Fibroblast of lung (primary cell): ENCODE results near the gene CEP290. TPM values are rescaled to one million over a fixed set of nuclear protein-coding genes. Genes with fewer than 3 reads are reported as not detected.

Source experiments
- DNase-seq, 2 donors: peaks; one replicate each; pipeline versions ENCODE4 v3.0.0 to v3.0.0-alpha.2; 2010; ENCODE audit warnings: low read depth in 2 of 2
- H2AFZ ChIP-seq: 2 replicates; pipeline ENCODE4 v1.5.1; 2012; ENCODE audit warnings: low read length, control low read depth, inconsistent platforms
- H3K27ac ChIP-seq: 2 replicates; pipeline ENCODE4 v1.5.1; 2011; ENCODE audit warnings: low read length, control low read depth; ENCODE audit not compliant: insufficient read depth
- H3K27me3 ChIP-seq: 2 replicates; pipeline ENCODE4 v1.5.1; 2011; ENCODE audit warnings: mild to moderate bottlenecking, low read length; ENCODE audit not compliant: control insufficient read depth, insufficient read depth
- H3K36me3 ChIP-seq: 2 replicates; pipeline ENCODE4 v1.5.1; 2011; ENCODE audit warnings: low read length; ENCODE audit not compliant: control insufficient read depth, insufficient read depth
- H3K4me1 ChIP-seq: 2 replicates; pipeline ENCODE4 v1.5.1; 2011; ENCODE audit warnings: low read length; ENCODE audit not compliant: control insufficient read depth, insufficient read depth; ENCODE audit errors: extremely low read depth
- H3K4me2 ChIP-seq: 2 replicates; pipeline ENCODE4 v1.5.1; 2011; ENCODE audit warnings: low read length, control low read depth; ENCODE audit not compliant: insufficient read depth; ENCODE audit errors: extremely low read depth
- H3K4me3 ChIP-seq, 4 experiments: fragments of 200-600 bp in 1 of 4; sonication (generic) in 1 of 4; replicated peaks in 1 of 4; 2 replicates each; pipeline ENCODE4 v1.5.1; 2011 to 2016; ENCODE audit warnings: low read length in 4 of 4, low read depth in 3 of 4, mild to moderate bottlenecking in 3 of 4, control low read depth in 2 of 4, inconsistent platforms in 1 of 4, mixed read lengths in 1 of 4; ENCODE audit not compliant: insufficient read depth in 1 of 4; ENCODE audit errors: control extremely low read depth in 1 of 4
- H3K79me2 ChIP-seq: 2 replicates; pipeline ENCODE4 v1.5.1; 2012; ENCODE audit warnings: mild to moderate bottlenecking, low read length, inconsistent platforms; ENCODE audit not compliant: control insufficient read depth, insufficient read depth
- H3K9ac ChIP-seq: 2 replicates; pipeline ENCODE4 v1.5.1; 2011; ENCODE audit warnings: mild to moderate bottlenecking, low read length, control low read depth; ENCODE audit not compliant: insufficient read depth
- H3K9me3 ChIP-seq: 2 replicates; pipeline ENCODE4 v1.5.1; 2012; ENCODE audit warnings: low read depth, low read length; ENCODE audit not compliant: control insufficient read depth, insufficient read depth
- H4K20me1 ChIP-seq: 2 replicates; pipeline ENCODE4 v1.5.1; 2011; ENCODE audit warnings: low read length; ENCODE audit not compliant: control insufficient read depth, insufficient read depth; ENCODE audit errors: extremely low read depth
- CTCF ChIP-seq, 2 donors: IDR thresholded peaks in 1 of 2; conservative IDR thresholded peaks in 1 of 2; 1 replicate in 1 of 2; 2 replicates in 1 of 2; pipeline ENCODE4 v1.5.1; 2011 to 2012; ENCODE audit warnings: low read length in 2 of 2, control low read depth in 1 of 2, inconsistent platforms in 1 of 2, low read depth in 1 of 2, mild to moderate bottlenecking in 1 of 2
- EZH2 ChIP-seq: IDR thresholded peaks from 2 replicates; pipeline ENCODE4 v1.5.1; 2012; ENCODE audit warnings: low read length, control low read depth, mild to moderate bottlenecking; ENCODE audit errors: missing control alignments
- polyA plus RNA-seq, 2 donors: library from polyadenylated mRNA; depleted of rRNA in 1 of 2; stranded (reverse) in 1 of 2; unstranded in 1 of 2; fragments of >200 nt; gene quantifications; 2 replicates each; pipeline ENCODE4 v1.2.1, GENCODE V29; 2011 to 2012; ENCODE audit warnings: missing spikeins in 1 of 2
- total RNA-seq: library from RNA; depleted of rRNA; stranded (reverse); fragments of >200 nt; gene quantifications from 2 replicates; pipeline ENCODE4 v1.2.1, GENCODE V29; 2014

Gene CEP290
- total and polyA plus RNA-seq, 2 donors (not counting 1 experiment from before 2014, with no cell fraction given): 8.0 to 12.6 TPM

- Histone ChIP-seq H3K4me3 (no peak overlapping the region), H3K9me3 (no peaks in the 10 kb centered on the region), H3K9ac (no peak overlapping the region), H3K27me3 (no peaks in the 10 kb centered on the region), H2AFZ (no peak overlapping the region), H3K4me1 (no peaks in the 10 kb centered on the region), H3K79me2 (no peaks in the 10 kb centered on the region), H3K36me3 (no peaks in the 10 kb centered on the region), H3K4me2 (no peak overlapping the region), H4K20me1 (no peaks in the 10 kb centered on the region), H3K27ac (no peak overlapping the region)
- no peak for TF ChIP-seq CTCF (conservative IDR thresholded peaks at IDR 0.05 in 1 of 2, IDR thresholded peaks at IDR 0.05 in 1 of 2; ENCODE audit: low read depth in 1 of 2, low read length in 2 of 2)
- no peak for TF ChIP-seq EZH2
- no peak for DNase-seq
These were observed 140.6 kb downstream of the CEP290 start for GRCh38 chr12:88001327-88001726.

Other genes starting within 250 kb of the CEP290 start
- gene C12orf50, start 112.7 kb downstream of the CEP290 start, total RNA-seq: under 0.01 TPM in 1 of 2 replicates, not detected in the other
- gene C12orf50, start 112.7 kb downstream of the CEP290 start, polyA plus RNA-seq: not detected in 2 replicates
- gene TMTC3, start 219 bp upstream of the CEP290 start, total RNA-seq: 29.3 and 32.5 TPM in 2 replicates
- gene TMTC3, start 219 bp upstream of the CEP290 start, polyA plus RNA-seq: 19.5 and 59.7 TPM in 2 replicates